Glutamatergic neuron (in vitro differentiated cells): ENCODE results near the gene SYNDIG1. TPM values are rescaled to one million over a fixed set of nuclear protein-coding genes. Genes with fewer than 3 reads are reported as not detected.

Experiments used
- DNase-seq: peaks from one replicate; pipeline ENCODE4 v3.0.0; 2022
- H3K27ac Mint-ChIP-seq: one replicate; pipeline ENCODE4 v1.8.0; 2020; ENCODE audit warnings: mild to moderate bottlenecking, mixed read lengths, inconsistent platforms; ENCODE audit not compliant: unreplicated experiment
- H3K27me3 Mint-ChIP-seq: one replicate; pipeline ENCODE4 v1.8.0; 2020; ENCODE audit warnings: mild to moderate bottlenecking, moderate library complexity, mixed read lengths, inconsistent platforms; ENCODE audit not compliant: unreplicated experiment
- H3K36me3 Mint-ChIP-seq: one replicate; pipeline ENCODE4 v1.8.0; 2020; ENCODE audit warnings: mild to moderate bottlenecking, mixed read lengths, inconsistent platforms; ENCODE audit not compliant: unreplicated experiment
- H3K4me1 Mint-ChIP-seq: one replicate; pipeline ENCODE4 v1.8.0; 2020; ENCODE audit warnings: mild to moderate bottlenecking, low read depth, mixed read lengths, inconsistent platforms; ENCODE audit not compliant: unreplicated experiment
- H3K4me3 Mint-ChIP-seq: one replicate; pipeline ENCODE4 v1.8.0; 2020; ENCODE audit warnings: mild to moderate bottlenecking, mixed read lengths, inconsistent platforms; ENCODE audit not compliant: unreplicated experiment
- H3K9me3 Mint-ChIP-seq: one replicate; pipeline ENCODE4 v1.8.0; 2020; ENCODE audit warnings: mild to moderate bottlenecking, moderate library complexity, mixed read lengths, inconsistent platforms; ENCODE audit not compliant: unreplicated experiment
- CTCF ChIP-seq: fragments of 200-600 bp; sonication (generic); IDR thresholded peaks from one replicate; pipeline ENCODE4 v1.5.0; 2021; ENCODE audit not compliant: partially characterized antibody, unreplicated experiment
- total RNA-seq: library from RNA; stranded (reverse); fragmentation: NEBNext Ultra II Directional; extraction: Animal tissue kit (Norgen Biotek cat#: 25700); gene quantifications from one replicate; pipeline ENCODE4 v1.2.1, GENCODE V29; 2021; ENCODE audit not compliant: unreplicated experiment

SYNDIG1 gene
- total RNA-seq, 1 donor from 2014 or later: 10.4 TPM

- Mint-ChIP-seq H3K27ac (no peak overlapping the region), H3K27me3 (peaks cover 1% of the 10 kb centered on the region), H3K9me3 (peaks cover 3% of the 10 kb centered on the region), H3K36me3 (peaks cover 23% of the 10 kb centered on the region), H3K4me1 (peaks cover 2% of the 10 kb centered on the region), H3K4me3 (no peak overlapping the region)
- no peak for DNase-seq
- TF ChIP-seq CTCF: no peak
Observed at GRCh38 chr20:24542721-24543120, 73.3 kb downstream of the SYNDIG1 start.

- H3K36me3 Mint-ChIP-seq: peaks cover 19% of the 10 kb centered on the region
- H3K4me1 Mint-ChIP-seq: peaks cover 2% of the 10 kb centered on the region
- no peaks in the 10 kb centered on the region for H3K27me3 Mint-ChIP-seq
- H3K27ac Mint-ChIP-seq: no peak overlapping the region
- peaks cover 3% of the 10 kb centered on the region for H3K9me3 Mint-ChIP-seq
- H3K4me3 Mint-ChIP-seq: no peak overlapping the region
- no peak for TF ChIP-seq CTCF
- DNase-seq: no peak
Observed at GRCh38 chr20:24543168-24543567, 73.7 kb downstream of the SYNDIG1 start.

- Mint-ChIP-seq H3K27me3 (no peaks in the 10 kb centered on the region), H3K27ac (no peak overlapping the region), H3K4me3 (no peak overlapping the region), H3K9me3 (peaks cover 3% of the 10 kb centered on the region), H3K4me1 (peaks cover 2% of the 10 kb centered on the region), H3K36me3 (peaks cover 18% of the 10 kb centered on the region)
- no peak for TF ChIP-seq CTCF
- DNase-seq: no peak
Observed at GRCh38 chr20:24543741-24544140, 74.3 kb downstream of the SYNDIG1 start.

GRCh38 chr20:24544371-24544770, 74.9 kb downstream of the SYNDIG1 start:
- Mint-ChIP-seq H3K27ac (no peak overlapping the region), H3K27me3 (no peaks in the 10 kb centered on the region), H3K9me3 (peaks cover 3% of the 10 kb centered on the region), H3K36me3 (peaks cover 18% of the 10 kb centered on the region), H3K4me1 (peaks cover 2% of the 10 kb centered on the region), H3K4me3 (no peak overlapping the region)
- no peak for DNase-seq
- TF ChIP-seq CTCF: no peak

DNA sequence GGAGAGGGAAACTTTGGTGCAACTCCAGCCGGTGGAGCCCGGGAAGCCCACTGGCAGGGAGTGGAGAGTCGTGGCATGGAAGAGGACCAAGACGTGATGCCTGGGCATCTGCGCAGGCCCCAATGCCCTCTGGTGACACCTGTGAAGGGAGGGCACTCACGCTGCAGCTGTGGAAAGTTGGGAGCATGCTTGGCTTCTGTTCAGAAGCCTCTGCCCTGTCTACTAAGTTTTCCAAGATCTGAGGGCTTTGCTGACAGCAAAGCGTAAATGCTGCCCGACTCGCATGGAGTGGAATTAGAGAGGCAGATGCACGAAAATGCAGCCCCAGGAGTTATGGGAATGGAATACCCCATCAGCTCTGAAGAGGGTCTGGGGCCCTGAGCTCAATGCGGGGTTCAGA, 75.7 kb downstream of the SYNDIG1 start:
- no peaks in the 10 kb centered on the region for H3K27me3 Mint-ChIP-seq
- peaks cover 2% of the 10 kb centered on the region for H3K4me1 Mint-ChIP-seq
- no peak overlapping the region for H3K27ac Mint-ChIP-seq
- H3K4me3 Mint-ChIP-seq: no peak overlapping the region
- H3K9me3 Mint-ChIP-seq: peaks cover 3% of the 10 kb centered on the region
- peaks cover 18% of the 10 kb centered on the region for H3K36me3 Mint-ChIP-seq
- DNase-seq: no peak
- no peak for TF ChIP-seq CTCF
